Muscle layer of duodenum (tissue), 2 donors: Measurements from ENCODE around the gene DBH.

Source experiments
- H3K27ac ChIP-seq: one replicate; pipeline ENCODE4 v1.7.0; 2013; ENCODE audit warnings: mild to moderate bottlenecking, low read length
- H3K27me3 ChIP-seq: one replicate; pipeline ENCODE4 v1.7.0; 2013; ENCODE audit warnings: low read depth, mild to moderate bottlenecking, control low read depth, low read length
- H3K36me3 ChIP-seq, 2 donors: one replicate each; pipeline ENCODE4 v1.7.0; 2013; ENCODE audit warnings: low read length in 2 of 2, control low read depth in 1 of 2, mild to moderate bottlenecking in 1 of 2; ENCODE audit not compliant: insufficient read depth in 2 of 2, control insufficient read depth in 1 of 2
- H3K4me1 ChIP-seq, 2 donors: one replicate each; pipeline ENCODE4 v1.7.0; 2013; ENCODE audit warnings: low read length in 2 of 2, mild to moderate bottlenecking in 2 of 2, control low read depth in 1 of 2, moderate library complexity in 1 of 2; ENCODE audit not compliant: insufficient read depth in 2 of 2, control insufficient read depth in 1 of 2
- H3K4me3 ChIP-seq, 2 donors: one replicate each; pipeline ENCODE4 v1.7.0; 2013; ENCODE audit warnings: low read length in 2 of 2, low read depth in 1 of 2, mild to moderate bottlenecking in 1 of 2
- H3K9me3 ChIP-seq, 2 donors: one replicate each; pipeline ENCODE4 v1.7.0; 2013; ENCODE audit warnings: low read length in 2 of 2, control low read depth in 1 of 2, mild to moderate bottlenecking in 1 of 2; ENCODE audit not compliant: control insufficient read depth in 1 of 2
- donor health status: healthy.

Gene DBH

GRCh38 chr9:133635533-133636531 lies at the start of gene DBH:
Gene DBH, plus strand, starts transcription at chr9:133636363. Its CDS starts 9 bp downstream, at chr9:133636372.
- peaks cover 0 to 4% of the 10 kb centered on the region in 2 donors for H3K4me1 ChIP-seq
- H3K4me3 ChIP-seq, result no peak within 1 kb of the TSS
- H3K9me3 ChIP-seq, result no peaks in the 10 kb centered on the region
- H3K27me3 ChIP-seq, result no peaks in the 10 kb centered on the region
- H3K27ac ChIP-seq, result no peak within 1 kb of the TSS
- H3K36me3 ChIP-seq, result no peaks in the 10 kb centered on the region

GRCh38 chr9:133587051-133587450 lies 49.1 kb upstream of the DBH start:
- H3K27me3 ChIP-seq, result peaks cover 18% of the 10 kb centered on the region
- no peaks in the 10 kb centered on the region for H3K36me3 ChIP-seq
- no peak overlapping the region for H3K4me3 ChIP-seq
- no peaks in the 10 kb centered on the region for H3K9me3 ChIP-seq
- peaks cover 0 to 21% of the 10 kb centered on the region in 2 donors for H3K4me1 ChIP-seq
- no peak overlapping the region for H3K27ac ChIP-seq

- Histone ChIP-seq H3K9me3 (no peaks in the 10 kb centered on the region), H3K27me3 (peaks cover 18% of the 10 kb centered on the region), H3K4me3 (no peak overlapping the region), H3K36me3 (no peaks in the 10 kb centered on the region), H3K4me1 (peaks cover 0 to 21% of the 10 kb centered on the region in 2 donors), H3K27ac (no peak overlapping the region)
Measured at GRCh38 chr9:133587466-133587865, 48.7 kb upstream of the DBH start.

GRCh38 chr9:133589454-133590227 lies 46.5 kb upstream of the DBH start:
- no peak overlapping the region for H3K4me3 ChIP-seq
- peaks cover 15% of the 10 kb centered on the region for H3K27me3 ChIP-seq
- no peaks in the 10 kb centered on the region for H3K9me3 ChIP-seq
- H3K4me1 ChIP-seq, result peaks cover 0 to 16% of the 10 kb centered on the region in 2 donors
- H3K36me3 ChIP-seq, result no peaks in the 10 kb centered on the region
- H3K27ac ChIP-seq, result no peak overlapping the region

GRCh38 chr9:133590231-133590855 lies 45.8 kb upstream of the DBH start:
- peaks cover 11% of the 10 kb centered on the region for H3K27me3 ChIP-seq
- H3K4me1 ChIP-seq, result peaks cover 0 to 9% of the 10 kb centered on the region in 2 donors
- no peak overlapping the region for H3K27ac ChIP-seq
- H3K4me3 ChIP-seq, result no peak overlapping the region
- no peaks in the 10 kb centered on the region for H3K36me3 ChIP-seq
- H3K9me3 ChIP-seq, result no peaks in the 10 kb centered on the region

- H3K36me3 ChIP-seq, result no peaks in the 10 kb centered on the region
- H3K4me1 ChIP-seq, result no peaks in the 10 kb centered on the region
- no peak overlapping the region for H3K4me3 ChIP-seq
- H3K27ac ChIP-seq, result no peak overlapping the region
- H3K27me3 ChIP-seq, result peaks cover 3% of the 10 kb centered on the region
- no peaks in the 10 kb centered on the region for H3K9me3 ChIP-seq
Measured at GRCh38 chr9:133591116-133591910, 44.9 kb upstream of the DBH start.

- H3K9me3 ChIP-seq, result peaks cover 3 to 6% of the 10 kb centered on the region in 2 donors
- no peaks in the 10 kb centered on the region for H3K27me3 ChIP-seq
- H3K4me3 ChIP-seq, result no peak overlapping the region
- no peaks in the 10 kb centered on the region for H3K36me3 ChIP-seq
- H3K4me1 ChIP-seq, result no peaks in the 10 kb centered on the region
- H3K27ac ChIP-seq, result no peak overlapping the region
Measured at GRCh38 chr9:133591985-133592384, 44.2 kb upstream of the DBH start.

GRCh38 chr9:133592731-133593409 lies 43.3 kb upstream of the DBH start:
- H3K27me3 ChIP-seq, result no peaks in the 10 kb centered on the region
- H3K4me3 ChIP-seq, result no peak overlapping the region
- peaks cover 11 to 14% of the 10 kb centered on the region in 2 donors for H3K9me3 ChIP-seq
- H3K27ac ChIP-seq, result no peak overlapping the region
- H3K36me3 ChIP-seq, result no peaks in the 10 kb centered on the region
- no peaks in the 10 kb centered on the region for H3K4me1 ChIP-seq

- no peak overlapping the region for H3K4me3 ChIP-seq
- no peaks in the 10 kb centered on the region for H3K27me3 ChIP-seq
- H3K27ac ChIP-seq, result no peak overlapping the region
- peaks cover 12 to 20% of the 10 kb centered on the region in 2 donors for H3K9me3 ChIP-seq
- no peaks in the 10 kb centered on the region for H3K36me3 ChIP-seq
- H3K4me1 ChIP-seq, result no peaks in the 10 kb centered on the region
Measured at GRCh38 chr9:133593587-133594253, 42.4 kb upstream of the DBH start.

GRCh38 chr9:133594310-133594709 lies 41.9 kb upstream of the DBH start:
- Histone ChIP-seq H3K27me3 (no peaks in the 10 kb centered on the region), H3K9me3 (peaks cover 12 to 25% of the 10 kb centered on the region in 2 donors), H3K36me3 (no peaks in the 10 kb centered on the region), H3K4me3 (no peak overlapping the region), H3K4me1 (no peaks in the 10 kb centered on the region), H3K27ac (no peak overlapping the region)
